Peyer's patch (tissue), 4 donors: ENCODE results near the gene TRPM6. TPM values are rescaled to one million over a fixed set of nuclear protein-coding genes. Genes with fewer than 3 reads are reported as not detected.

ENCODE experiments used
- DNase-seq, 3 donors: peaks; one replicate each; pipeline ENCODE4 v3.0.0-alpha.2; 2017 to 2019
- H3K27ac ChIP-seq, 4 donors: fragments of 200-600 bp; sonication (generic); one replicate each; pipeline ENCODE4 v1.5.1; 2016 to 2019
- H3K27me3 ChIP-seq, 2 donors: fragments of 200-600 bp; sonication (generic); one replicate each; pipeline ENCODE4 v1.5.1; 2019
- H3K36me3 ChIP-seq, 3 donors: fragments of 200-600 bp; sonication (generic); one replicate each; pipeline ENCODE4 v1.5.1; 2016 to 2019
- H3K4me1 ChIP-seq, 4 donors: fragments of 200-600 bp; sonication (generic); one replicate each; pipeline ENCODE4 v1.5.1; 2016 to 2019
- H3K4me3 ChIP-seq, 4 donors: fragments of 200-600 bp; sonication (generic); 1 replicate in 3 of 4; 2 replicates in 1 of 4; pipeline ENCODE4 v1.5.1; 2016 to 2019; ENCODE audit warnings: mild to moderate bottlenecking in 1 of 4
- H3K9me3 ChIP-seq, 4 donors: fragments of 200-600 bp; sonication (generic); one replicate each; pipeline ENCODE4 v1.5.1; 2016 to 2019; ENCODE audit warnings: mild to moderate bottlenecking in 1 of 4
- POLR2A ChIP-seq, 2 donors: fragments of 450-650 bp; IDR thresholded peaks; one replicate each; pipeline ENCODE4 v1.5.1; 2017; ENCODE audit warnings: antibody characterized with exemption in 2 of 2, mild to moderate bottlenecking in 2 of 2, moderate library complexity in 2 of 2
- total RNA-seq, 4 donors: library from RNA; depleted of rRNA; stranded (reverse); fragments of >200 nt; gene quantifications; one replicate each; pipeline ENCODE4 v1.1.0, GENCODE V29; 2016
- TF ChIP-seq, protein P1 (sequence below), 6 experiments: fragments of 450-650 bp in 4 of 6; fragments of 200-600 bp in 2 of 6; sonication (generic) in 1 of 6; IDR thresholded peaks; one replicate each; pipeline ENCODE4 v1.5.1; 2017 to 2019; ENCODE audit warnings: antibody characterized with exemption in 6 of 6, mild to moderate bottlenecking in 3 of 6, moderate library complexity in 1 of 6

Gene TRPM6
- total RNA-seq, 4 donors from 2014 or later, result 3.3 to 25.1 (median 16.2) TPM

DNA sequence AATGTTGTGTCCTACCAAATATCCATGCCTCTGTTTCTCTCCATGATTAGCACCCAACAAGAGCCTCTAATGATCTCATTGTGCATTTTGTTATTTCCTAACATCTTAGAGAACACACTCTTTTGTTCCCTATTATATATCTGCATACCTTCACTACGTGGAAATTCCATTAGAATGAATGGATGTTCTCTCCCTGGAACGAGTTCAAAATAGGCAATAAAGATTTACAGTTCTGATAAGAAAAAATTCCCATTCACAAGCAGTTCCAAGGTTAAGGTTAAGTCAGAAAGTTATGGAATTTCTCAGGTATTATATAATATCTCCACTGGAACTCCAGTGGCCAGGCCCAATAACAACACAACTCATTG lies 83.7 kb downstream of the TRPM6 start:
- Histone ChIP-seq H3K4me3 (no peak overlapping the region), H3K4me1 (peaks cover 0 to 7% (median 0%) of the 10 kb centered on the region in 4 donors), H3K27ac (peak overlapping the region in 2 of 4 donors; percentile 40 to 42), H3K27me3 (no peaks in the 10 kb centered on the region), H3K9me3 (no peaks in the 10 kb centered on the region), H3K36me3 (no peaks in the 10 kb centered on the region)
- no peak for DNase-seq
- no peak for TF ChIP-seq POLR2A (IDR thresholded peaks at IDR 0.05)
- TF ChIP-seq, protein P1, sequence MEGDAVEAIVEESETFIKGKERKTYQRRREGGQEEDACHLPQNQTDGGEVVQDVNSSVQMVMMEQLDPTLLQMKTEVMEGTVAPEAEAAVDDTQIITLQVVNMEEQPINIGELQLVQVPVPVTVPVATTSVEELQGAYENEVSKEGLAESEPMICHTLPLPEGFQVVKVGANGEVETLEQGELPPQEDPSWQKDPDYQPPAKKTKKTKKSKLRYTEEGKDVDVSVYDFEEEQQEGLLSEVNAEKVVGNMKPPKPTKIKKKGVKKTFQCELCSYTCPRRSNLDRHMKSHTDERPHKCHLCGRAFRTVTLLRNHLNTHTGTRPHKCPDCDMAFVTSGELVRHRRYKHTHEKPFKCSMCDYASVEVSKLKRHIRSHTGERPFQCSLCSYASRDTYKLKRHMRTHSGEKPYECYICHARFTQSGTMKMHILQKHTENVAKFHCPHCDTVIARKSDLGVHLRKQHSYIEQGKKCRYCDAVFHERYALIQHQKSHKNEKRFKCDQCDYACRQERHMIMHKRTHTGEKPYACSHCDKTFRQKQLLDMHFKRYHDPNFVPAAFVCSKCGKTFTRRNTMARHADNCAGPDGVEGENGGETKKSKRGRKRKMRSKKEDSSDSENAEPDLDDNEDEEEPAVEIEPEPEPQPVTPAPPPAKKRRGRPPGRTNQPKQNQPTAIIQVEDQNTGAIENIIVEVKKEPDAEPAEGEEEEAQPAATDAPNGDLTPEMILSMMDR (IDR thresholded peaks at IDR 0.05), result no peak

DNA sequence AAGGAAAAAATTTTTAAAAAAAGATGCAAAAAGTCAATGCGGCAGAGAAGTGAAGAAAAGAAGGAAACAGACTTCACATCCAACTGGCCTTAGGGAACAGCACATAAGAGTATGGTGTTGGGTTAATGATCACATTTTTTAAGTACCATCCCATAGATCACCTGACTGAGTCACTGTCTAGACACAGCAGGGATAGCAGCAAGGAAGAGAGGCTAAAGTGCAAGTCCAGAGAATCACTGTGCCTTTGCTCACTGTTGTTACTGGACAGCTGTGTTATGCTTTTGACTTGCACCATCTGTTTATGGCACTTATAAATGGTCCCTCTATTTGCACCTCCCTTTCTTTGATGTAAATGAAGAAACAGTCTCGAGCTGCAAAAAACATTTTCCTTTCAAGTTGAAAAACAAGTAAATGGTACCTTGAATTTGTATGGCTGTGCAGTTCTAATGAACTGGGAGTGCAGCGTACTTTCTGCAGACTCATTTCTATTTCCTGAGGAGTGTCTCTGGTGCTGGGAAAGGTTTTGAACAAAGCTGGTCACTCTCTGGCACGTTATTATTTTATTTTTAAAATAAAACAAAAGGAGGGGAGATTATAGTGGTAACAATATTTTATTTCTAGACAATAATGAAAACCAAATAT lies 84.2 kb downstream of the TRPM6 start:
- no peak overlapping the region for H3K4me3 ChIP-seq

DNA sequence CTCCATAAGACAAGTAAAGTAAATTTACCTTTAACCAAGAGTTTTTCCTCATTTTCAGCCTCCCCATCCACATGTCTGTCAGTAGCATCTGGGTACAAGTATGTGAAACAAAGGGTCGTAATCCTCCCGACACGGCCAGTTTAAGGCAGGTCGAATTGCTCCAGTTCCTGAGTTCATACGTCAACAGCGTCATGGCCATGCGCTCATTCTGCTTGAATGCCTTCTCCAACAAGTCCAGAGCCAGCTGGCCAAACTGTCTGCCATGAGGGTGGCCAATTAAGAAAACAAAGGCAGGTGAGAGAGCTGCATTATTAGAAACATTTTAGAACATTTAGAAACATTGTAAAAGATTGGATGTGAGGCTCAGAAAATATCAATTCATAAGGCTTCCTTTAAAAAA lies 87.5 kb downstream of the TRPM6 start:
- Histone ChIP-seq H3K9me3 (no peaks in the 10 kb centered on the region), H3K4me1 (peaks cover 0 to 7% (median 0%) of the 10 kb centered on the region in 4 donors), H3K36me3 (peaks cover 0 to 5% (median 0%) of the 10 kb centered on the region in 3 donors), H3K27me3 (no peaks in the 10 kb centered on the region), H3K4me3 (no peak overlapping the region), H3K27ac (no peak overlapping the region)
- no peak for DNase-seq
- TF ChIP-seq POLR2A (IDR thresholded peaks at IDR 0.05), result no peak
- TF ChIP-seq, protein P1 (IDR thresholded peaks at IDR 0.05), result no peak

More for the DNA sequence above, 84.2 kb downstream of the TRPM6 start:
- DNase-seq, result peak in 1 of 3 donors; percentile 73
- H3K36me3 ChIP-seq, result no peaks in the 10 kb centered on the region
- peak overlapping the region in 2 of 4 donors; percentile 10 to 42 for H3K27ac ChIP-seq
- TF ChIP-seq POLR2A (IDR thresholded peaks at IDR 0.05), result no peak
- TF ChIP-seq, protein P1 (IDR thresholded peaks at IDR 0.05), result no peak
- no peaks in the 10 kb centered on the region for H3K9me3 ChIP-seq
- H3K4me1 ChIP-seq, result peaks cover 0 to 7% (median 0%) of the 10 kb centered on the region in 4 donors
- no peaks in the 10 kb centered on the region for H3K27me3 ChIP-seq

DNA sequence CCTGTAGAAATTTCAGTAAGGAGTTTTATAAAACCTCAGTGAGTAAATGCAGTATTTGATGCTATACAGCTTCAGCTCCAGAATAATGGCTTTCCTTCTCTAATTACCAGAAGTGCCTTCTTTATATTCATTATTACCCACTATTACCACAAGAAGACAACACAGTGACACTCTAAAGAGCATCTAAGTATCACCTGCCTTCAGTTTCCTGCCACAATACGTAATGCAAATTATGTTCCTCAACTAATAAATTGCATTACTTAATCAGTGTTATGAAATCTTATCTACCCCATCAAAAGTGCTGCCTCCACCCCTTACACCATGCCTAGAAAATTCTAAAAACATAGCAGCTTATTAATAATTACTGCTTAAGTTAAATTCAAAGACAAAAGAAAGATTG lies 91.9 kb downstream of the TRPM6 start:
- no peaks in the 10 kb centered on the region for H3K9me3 ChIP-seq
- DNase-seq, result no peak
- H3K4me1 ChIP-seq, result no peaks in the 10 kb centered on the region
- H3K27ac ChIP-seq, result no peak overlapping the region
- peaks cover 0 to 11% (median 0%) of the 10 kb centered on the region in 3 donors for H3K36me3 ChIP-seq
- H3K27me3 ChIP-seq, result no peaks in the 10 kb centered on the region
- no peak for TF ChIP-seq POLR2A (IDR thresholded peaks at IDR 0.05)
- TF ChIP-seq, protein P1 (IDR thresholded peaks at IDR 0.05), result no peak
- no peak overlapping the region for H3K4me3 ChIP-seq

DNA sequence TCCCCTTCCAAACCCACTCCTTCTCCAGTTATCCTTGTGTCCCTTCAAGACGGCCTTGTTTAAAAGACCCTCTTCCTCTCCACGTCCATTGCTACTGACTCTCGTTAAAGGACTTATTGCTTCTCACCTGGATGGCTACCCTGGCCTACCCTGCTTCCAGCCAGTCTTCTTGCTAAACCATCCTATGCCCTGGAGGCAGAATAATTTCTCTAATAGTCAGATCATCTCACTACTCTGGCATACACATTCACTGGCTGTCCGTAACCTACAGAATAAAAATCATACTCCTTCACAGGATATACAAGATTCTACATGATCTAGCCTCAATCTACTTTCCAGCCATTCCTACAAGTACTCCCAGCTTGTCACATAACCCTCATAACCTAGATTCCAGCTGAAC lies 92.6 kb downstream of the TRPM6 start:
- Histone ChIP-seq H3K4me3 (no peak overlapping the region), H3K27me3 (no peaks in the 10 kb centered on the region), H3K9me3 (no peaks in the 10 kb centered on the region), H3K27ac (no peak overlapping the region), H3K4me1 (no peaks in the 10 kb centered on the region), H3K36me3 (peaks cover 0 to 11% (median 0%) of the 10 kb centered on the region in 3 donors)
- TF ChIP-seq, protein P1 (IDR thresholded peaks at IDR 0.05), result no peak
- TF ChIP-seq POLR2A (IDR thresholded peaks at IDR 0.05), result no peak
- DNase-seq, result no peak
